Skeletal muscle tissue (tissue), 4 donors: ENCODE measurements around the gene RMND5B. TPM values are rescaled to one million over a fixed set of nuclear protein-coding genes. Genes with fewer than 3 reads are reported as not detected.
A peak's percentile ranks its signal among the peaks of the same experiment; 100 is the strongest.
"Not testable (repeated sequence)": the region's sequence is repeated elsewhere in the genome, so short reads cannot be mapped to it uniquely, and the experiment has no call there.

Source experiments
- H3K27ac ChIP-seq: one replicate; pipeline ENCODE4 v1.7.0; 2013; ENCODE audit warnings: mild to moderate bottlenecking, low read depth, low read length, inconsistent platforms
- H3K27me3 ChIP-seq, 3 donors: one replicate each; pipeline ENCODE4 v1.7.0; 2013; ENCODE audit warnings: low read length in 3 of 3; ENCODE audit not compliant: control insufficient read depth in 3 of 3, insufficient read depth in 3 of 3
- H3K36me3 ChIP-seq, 3 donors: one replicate each; pipeline ENCODE4 v1.7.0; 2013; ENCODE audit warnings: low read length in 3 of 3; ENCODE audit not compliant: control insufficient read depth in 3 of 3, insufficient read depth in 3 of 3
- H3K4me1 ChIP-seq, 3 donors: one replicate each; pipeline ENCODE4 v1.7.0; 2013; ENCODE audit warnings: low read length in 3 of 3, mild to moderate bottlenecking in 3 of 3; ENCODE audit not compliant: control insufficient read depth in 3 of 3, insufficient read depth in 3 of 3
- H3K4me3 ChIP-seq, 3 donors: one replicate each; pipeline ENCODE4 v1.7.0; 2013; ENCODE audit warnings: low read length in 3 of 3
- H3K9ac ChIP-seq, 3 donors: one replicate each; pipeline ENCODE4 v1.7.0; 2013; ENCODE audit warnings: low read length in 3 of 3, mild to moderate bottlenecking in 3 of 3, moderate library complexity in 2 of 3, low read depth in 1 of 3
- H3K9me3 ChIP-seq, 3 donors: one replicate each; pipeline ENCODE4 v1.7.0; 2013; ENCODE audit warnings: low read length in 3 of 3; ENCODE audit not compliant: control insufficient read depth in 3 of 3
- total RNA-seq: library from RNA; depleted of rRNA; stranded (reverse); fragments of >200 nt; gene quantifications from one replicate; pipeline ENCODE4 v1.2.3, GENCODE V29; 2014
- donor health status: Osteomylitis.

RMND5B gene, protein sequence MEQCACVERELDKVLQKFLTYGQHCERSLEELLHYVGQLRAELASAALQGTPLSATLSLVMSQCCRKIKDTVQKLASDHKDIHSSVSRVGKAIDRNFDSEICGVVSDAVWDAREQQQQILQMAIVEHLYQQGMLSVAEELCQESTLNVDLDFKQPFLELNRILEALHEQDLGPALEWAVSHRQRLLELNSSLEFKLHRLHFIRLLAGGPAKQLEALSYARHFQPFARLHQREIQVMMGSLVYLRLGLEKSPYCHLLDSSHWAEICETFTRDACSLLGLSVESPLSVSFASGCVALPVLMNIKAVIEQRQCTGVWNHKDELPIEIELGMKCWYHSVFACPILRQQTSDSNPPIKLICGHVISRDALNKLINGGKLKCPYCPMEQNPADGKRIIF
- total RNA-seq = 29.2 TPM

DNA sequence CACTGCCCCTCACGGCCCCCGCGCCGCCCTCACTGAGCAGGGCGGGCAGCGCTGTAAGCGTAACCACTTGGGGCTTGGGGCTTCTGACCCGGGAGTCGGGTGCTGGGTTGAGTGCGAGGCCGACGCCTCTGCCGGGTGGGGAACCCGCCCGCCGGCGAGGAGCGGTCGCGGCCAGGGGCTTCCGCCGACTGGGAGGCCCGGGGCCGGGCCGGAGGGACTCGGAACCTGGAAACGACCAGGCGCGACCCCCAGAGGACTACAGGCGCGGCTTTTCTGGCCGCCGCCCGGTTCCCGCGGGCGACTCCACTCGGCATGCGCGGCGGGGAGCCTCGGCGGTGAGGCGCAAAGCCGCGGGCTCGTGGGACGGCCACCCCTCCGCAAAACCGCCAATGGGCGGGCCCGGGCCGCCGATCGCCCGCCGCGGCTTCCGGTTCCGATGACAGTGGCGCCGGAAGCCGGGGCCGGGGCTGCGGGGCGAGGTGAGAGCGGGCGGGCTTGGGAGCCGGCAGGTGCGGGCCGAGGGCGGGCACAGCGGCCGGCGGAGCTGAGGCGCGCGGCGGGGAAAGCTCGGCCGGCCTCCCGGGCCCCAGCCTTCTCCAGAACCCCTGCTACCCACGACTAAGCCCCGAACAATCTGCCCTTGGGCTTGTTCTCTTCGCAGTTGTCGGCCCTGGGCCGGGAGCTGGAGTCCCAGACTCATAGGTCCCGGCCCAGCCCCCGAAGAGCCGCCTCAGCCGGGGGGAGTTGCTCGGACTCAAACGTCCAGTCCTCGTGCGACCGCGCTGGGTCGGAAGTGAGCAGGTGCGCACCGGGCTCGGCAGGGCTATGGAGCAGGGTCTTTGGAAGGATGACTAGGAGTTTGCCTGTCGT, at the start of gene RMND5B:
RMND5B (plus strand) TSS at position 439 of the 870 bp plus-strand sequence. CDS start 7,106 bp downstream, outside the sequence.
- H3K27me3 ChIP-seq = no peaks in the 10 kb centered on the region
- peaks cover 7 to 11% (median 8%) of the 10 kb centered on the region in 3 donors for H3K4me1 ChIP-seq
- no peaks in the 10 kb centered on the region for H3K9me3 ChIP-seq
- H3K4me3 ChIP-seq = peak within 1 kb of the TSS; percentile 82 to 86 (median 85)
- H3K36me3 ChIP-seq = peaks cover 5 to 16% (median 12%) of the 10 kb centered on the region in 3 donors
- peak within 1 kb of the TSS; percentile 87 for H3K27ac ChIP-seq
- H3K9ac ChIP-seq = peak within 1 kb of the TSS; percentile 87 to 94 (median 91)

DNA sequence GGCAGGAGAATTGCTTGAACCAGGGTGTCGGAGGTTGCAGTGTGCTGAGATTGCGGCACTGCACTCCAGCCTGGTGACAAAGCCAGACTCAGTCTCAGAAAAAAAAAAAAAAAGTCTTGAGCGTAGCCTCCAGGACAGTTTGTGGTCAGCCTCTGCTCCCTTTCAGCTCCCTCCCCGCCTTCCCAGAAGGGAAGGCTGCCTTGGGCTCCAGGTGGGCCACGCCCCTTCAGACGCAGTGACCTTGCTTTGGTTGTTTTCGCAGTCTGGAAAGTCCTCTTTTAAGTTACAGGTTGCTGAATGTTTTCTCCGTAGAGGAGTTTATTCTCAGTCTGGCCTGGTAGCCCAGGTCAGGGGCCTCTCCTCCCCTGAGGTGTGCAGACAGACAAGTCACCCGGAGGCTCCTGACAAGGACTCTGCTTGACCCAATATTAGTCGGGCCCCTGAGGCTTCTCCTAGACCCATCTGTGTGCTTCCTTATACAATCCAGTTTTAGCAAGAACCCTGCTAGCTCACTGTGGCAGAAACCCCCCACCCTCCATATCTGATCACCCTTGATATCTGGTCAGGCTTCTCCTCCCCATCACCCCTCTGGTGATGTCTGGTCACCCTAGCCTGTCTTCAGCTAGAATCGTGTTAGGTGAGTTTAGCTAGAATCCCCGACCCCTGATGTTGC, 49.1 kb upstream of the RMND5B start:
- Histone ChIP-seq H3K9ac (no peak overlapping the region), H3K4me1 (no peaks in the 10 kb centered on the region), H3K27me3 (peaks cover 2 to 21% (median 13%) of the 10 kb centered on the region in 3 donors), H3K9me3 (no peaks in the 10 kb centered on the region), H3K4me3 (no peak overlapping the region), H3K27ac (no peak overlapping the region), H3K36me3 (no peaks in the 10 kb centered on the region)

DNA sequence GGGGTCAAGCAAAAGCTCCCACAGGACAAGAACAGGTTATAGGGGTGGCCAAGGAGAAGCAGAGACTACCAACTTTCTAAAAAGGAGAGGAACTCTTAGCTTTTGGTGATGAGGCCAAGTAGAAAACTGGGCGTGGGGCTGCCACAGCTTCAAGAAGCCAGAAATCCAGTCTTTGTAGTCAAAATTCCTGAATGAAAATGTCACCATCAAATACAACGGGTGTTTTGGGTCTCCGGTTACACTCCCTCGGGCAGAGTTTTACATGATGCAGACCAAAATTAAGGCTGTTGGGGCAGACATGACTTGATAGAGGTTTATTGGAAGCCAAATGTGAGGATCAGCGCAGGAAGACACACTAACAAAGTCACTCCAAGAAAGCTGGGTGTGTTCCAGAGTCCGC, 46.9 kb upstream of the RMND5B start:
- Histone ChIP-seq H3K27ac (no peak overlapping the region), H3K4me1 (no peaks in the 10 kb centered on the region), H3K9ac (no peak overlapping the region), H3K9me3 (no peaks in the 10 kb centered on the region), H3K4me3 (no peak overlapping the region), H3K27me3 (peaks cover 2 to 21% (median 13%) of the 10 kb centered on the region in 3 donors), H3K36me3 (no peaks in the 10 kb centered on the region)

DNA sequence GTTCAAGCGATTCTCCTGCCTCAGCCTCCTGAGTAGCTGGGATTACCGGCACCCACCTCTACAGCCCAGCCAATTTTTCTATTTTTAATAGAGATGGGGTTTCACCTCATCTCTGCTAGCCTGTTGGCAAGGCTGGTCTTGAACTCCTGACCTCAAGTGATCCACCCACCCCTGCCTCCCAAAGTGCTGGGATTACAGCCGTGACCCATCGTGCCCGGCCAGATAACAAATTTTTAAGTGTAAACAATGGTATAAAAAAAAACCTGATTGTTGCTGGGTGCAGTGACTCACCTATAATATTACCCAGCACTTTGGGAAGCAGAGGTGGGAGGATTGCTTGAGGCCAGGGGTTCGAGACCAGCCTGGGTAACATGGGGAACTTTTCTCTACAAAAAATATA, 45.5 kb upstream of the RMND5B start:
- Histone ChIP-seq H3K36me3 (no peaks in the 10 kb centered on the region), H3K27me3 (peaks cover 0 to 17% (median 10%) of the 10 kb centered on the region in 3 donors), H3K27ac (no peak overlapping the region), H3K9me3 (no peaks in the 10 kb centered on the region), H3K9ac (no peak overlapping the region), H3K4me1 (no peaks in the 10 kb centered on the region), H3K4me3 (no peak overlapping the region)

DNA sequence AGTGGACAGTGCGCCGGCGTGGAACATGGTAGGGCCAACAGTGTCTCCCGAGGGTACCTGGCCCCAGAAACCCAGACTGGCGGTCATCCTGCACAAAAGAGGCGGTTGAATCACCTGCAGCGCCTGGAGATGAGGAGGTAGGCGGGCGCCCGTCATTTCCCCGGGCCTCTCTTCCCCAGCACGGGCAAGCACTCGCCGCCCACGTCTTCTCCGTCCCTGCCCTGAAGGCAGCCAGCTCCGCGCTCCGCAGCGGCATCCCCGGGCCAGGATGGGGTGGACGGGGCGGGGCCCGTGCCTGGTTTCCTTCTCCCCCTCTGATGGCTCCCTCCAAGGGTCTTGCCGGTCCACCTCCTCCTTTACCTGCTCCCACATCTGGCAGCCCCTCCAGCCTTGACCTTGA, 44.5 kb upstream of the RMND5B start:
- no peaks in the 10 kb centered on the region for H3K4me1 ChIP-seq
- no peak overlapping the region for H3K27ac ChIP-seq
- H3K9me3 ChIP-seq = no peaks in the 10 kb centered on the region
- H3K4me3 ChIP-seq = no peak overlapping the region
- H3K27me3 ChIP-seq = peaks cover 0 to 17% (median 9%) of the 10 kb centered on the region in 3 donors
- no peaks in the 10 kb centered on the region for H3K36me3 ChIP-seq
- no peak overlapping the region for H3K9ac ChIP-seq

DNA sequence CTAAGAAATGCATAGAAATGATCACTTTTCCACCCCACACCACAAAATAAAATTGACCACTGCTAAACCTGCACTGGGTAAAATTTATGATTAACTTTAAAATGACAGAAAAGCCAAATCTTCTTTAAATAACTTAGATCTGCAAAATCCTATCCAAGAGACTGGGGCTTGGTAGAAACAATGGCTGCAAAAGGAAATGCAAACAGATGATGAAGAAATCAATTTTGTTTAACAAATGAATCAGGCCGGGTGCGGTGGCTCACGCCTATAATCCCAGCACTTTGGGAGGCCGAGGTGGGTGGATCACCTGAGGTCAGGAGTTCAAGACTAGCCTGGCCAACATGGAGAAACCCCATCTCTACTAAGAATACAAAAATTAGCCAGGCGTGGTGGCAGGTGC, 43.6 kb upstream of the RMND5B start:
- not testable (repeated sequence) for H3K4me3 ChIP-seq, H3K4me1 ChIP-seq, H3K36me3 ChIP-seq, H3K9ac ChIP-seq, H3K9me3 ChIP-seq, H3K27ac ChIP-seq
- H3K27me3 ChIP-seq = peaks cover 0 to 17% (median 9%) of the 10 kb centered on the region in 3 donors

DNA sequence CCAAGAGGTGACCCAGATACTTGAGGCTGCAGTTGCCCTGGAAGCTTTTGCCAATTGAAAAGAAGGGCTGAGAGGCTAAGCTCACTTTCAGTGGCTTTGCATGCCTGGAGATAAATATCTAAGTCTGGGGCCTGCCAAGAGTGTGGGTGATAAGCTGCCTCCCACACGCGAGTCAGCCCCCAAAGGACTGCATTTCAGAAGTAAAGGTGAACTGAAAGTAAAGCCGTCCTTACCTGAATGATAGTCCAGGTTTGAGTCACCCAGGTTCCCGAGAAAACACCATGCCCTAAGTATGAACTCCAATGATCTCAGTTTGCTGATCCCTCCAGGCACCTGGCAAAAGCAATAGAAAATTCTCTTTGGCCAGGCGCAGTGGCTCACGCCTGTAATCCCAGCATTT, 40.0 kb upstream of the RMND5B start:
- no peak overlapping the region for H3K27ac ChIP-seq
- H3K9ac ChIP-seq = no peak overlapping the region
- no peaks in the 10 kb centered on the region for H3K4me1 ChIP-seq
- H3K27me3 ChIP-seq = peaks cover 0 to 6% (median 5%) of the 10 kb centered on the region in 3 donors
- H3K36me3 ChIP-seq = no peaks in the 10 kb centered on the region
- H3K9me3 ChIP-seq = no peaks in the 10 kb centered on the region
- H3K4me3 ChIP-seq = no peak overlapping the region

DNA sequence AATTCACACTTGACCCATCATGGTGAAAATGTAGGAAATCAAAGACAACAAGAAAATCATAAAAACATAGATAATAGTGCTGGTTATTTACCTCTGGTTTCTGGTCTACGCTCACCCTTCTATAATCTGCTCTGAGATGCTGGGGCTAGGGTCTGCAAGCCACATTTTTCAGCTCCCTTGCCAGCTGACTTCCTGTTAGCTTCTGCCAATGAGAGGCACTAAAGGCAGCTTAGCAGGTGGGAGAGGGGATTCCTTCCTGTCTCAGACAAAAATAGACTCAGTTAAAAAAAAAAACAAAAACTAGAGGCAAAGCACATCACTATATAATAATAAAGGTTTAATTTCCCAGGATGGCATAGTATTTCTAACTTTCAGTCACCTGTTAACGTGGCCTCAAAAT, 37.7 kb upstream of the RMND5B start:
- Histone ChIP-seq H3K9me3 (no peaks in the 10 kb centered on the region), H3K27me3 (no peaks in the 10 kb centered on the region), H3K27ac (no peak overlapping the region), H3K9ac (no peak overlapping the region), H3K4me3 (no peak overlapping the region), H3K36me3 (no peaks in the 10 kb centered on the region), H3K4me1 (no peaks in the 10 kb centered on the region)

DNA sequence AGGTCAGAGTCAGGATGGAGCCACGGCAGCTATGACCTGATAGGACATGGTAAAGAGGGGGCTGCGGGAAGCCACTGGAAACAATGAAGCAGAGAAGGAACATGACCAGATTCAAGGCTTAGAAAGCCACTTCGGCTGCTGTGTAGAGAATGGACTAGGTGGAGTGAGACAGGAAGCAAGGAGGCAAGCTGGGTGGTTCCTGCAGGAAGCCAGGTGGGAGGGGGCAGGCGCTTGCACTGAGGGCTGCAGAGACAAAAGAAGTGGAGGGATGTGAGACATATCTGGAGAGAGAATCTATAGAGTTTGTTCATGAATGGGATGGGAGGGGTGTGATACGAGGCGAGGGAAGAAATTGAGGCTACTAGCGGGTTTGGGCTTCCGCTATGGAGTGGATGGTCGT, 36.5 kb upstream of the RMND5B start:
- no peak overlapping the region for H3K4me3 ChIP-seq
- H3K4me1 ChIP-seq = no peaks in the 10 kb centered on the region
- no peak overlapping the region for H3K27ac ChIP-seq
- H3K36me3 ChIP-seq = no peaks in the 10 kb centered on the region
- H3K27me3 ChIP-seq = no peaks in the 10 kb centered on the region
- H3K9me3 ChIP-seq = no peaks in the 10 kb centered on the region
- H3K9ac ChIP-seq = no peak overlapping the region
